GM23248 (cell line): ENCODE results near the gene INPPL1. TPM values are rescaled to one million over a fixed set of nuclear protein-coding genes. Genes with fewer than 3 reads are reported as not detected.

Source experiments
- DNase-seq: peaks from one replicate; pipeline ENCODE4 v3.0.0-alpha.2; 2015
- H2AFZ ChIP-seq: fragments of 200-600 bp; sonication (generic); 2 replicates; pipeline ENCODE4 v1.6.1; 2016; ENCODE audit warnings: antibody characterized with exemption
- H3F3A ChIP-seq: fragments of 200-600 bp; sonication (generic); 2 replicates; pipeline ENCODE4 v1.6.1; 2016; ENCODE audit warnings: mild to moderate bottlenecking, antibody characterized with exemption, mixed run types; ENCODE audit not compliant: insufficient read depth
- H3K27ac ChIP-seq: fragments of 200-600 bp; sonication (generic); 2 replicates; pipeline ENCODE4 v1.5.1; 2016; ENCODE audit warnings: mild to moderate bottlenecking
- H3K27me3 ChIP-seq: fragments of 200-600 bp; sonication (generic); replicated peaks from 2 replicates; pipeline ENCODE4 v1.6.1; 2016; ENCODE audit warnings: mild to moderate bottlenecking; ENCODE audit not compliant: insufficient read depth
- H3K36me3 ChIP-seq: fragments of 200-600 bp; sonication (generic); 2 replicates; pipeline ENCODE4 v1.6.1; 2016; ENCODE audit warnings: low read depth, mild to moderate bottlenecking
- H3K4me1 ChIP-seq: fragments of 200-600 bp; sonication (generic); 2 replicates; pipeline ENCODE4 v1.6.1; 2016; ENCODE audit warnings: mild to moderate bottlenecking; ENCODE audit not compliant: insufficient read depth
- H3K4me2 ChIP-seq: fragments of 200-600 bp; sonication (generic); one replicate; pipeline ENCODE4 v1.6.1; 2016; ENCODE audit warnings: mild to moderate bottlenecking; ENCODE audit not compliant: unreplicated experiment
- H3K4me3 ChIP-seq: fragments of 200-600 bp; sonication (generic); 2 replicates; pipeline ENCODE4 v1.5.1; 2016; ENCODE audit warnings: mild to moderate bottlenecking
- H3K79me2 ChIP-seq: fragments of 200-600 bp; sonication (generic); 2 replicates; pipeline ENCODE4 v1.6.1; 2016; ENCODE audit warnings: mild to moderate bottlenecking; ENCODE audit not compliant: insufficient read depth
- H3K9ac ChIP-seq: fragments of 200-600 bp; sonication (generic); 2 replicates; pipeline ENCODE4 v1.6.1; 2016; ENCODE audit warnings: mild to moderate bottlenecking
- H3K9me2 ChIP-seq: fragments of 200-600 bp; sonication (generic); 2 replicates; pipeline ENCODE4 v1.6.1; 2016; ENCODE audit warnings: mixed run types, mild to moderate bottlenecking, moderate library complexity; ENCODE audit not compliant: insufficient read depth
- H3K9me3 ChIP-seq: fragments of 200-600 bp; sonication (generic); one replicate; pipeline ENCODE4 v1.6.1; 2017; ENCODE audit warnings: low read depth
- H4K20me1 ChIP-seq: fragments of 200-600 bp; sonication (generic); 2 replicates; pipeline ENCODE4 v1.6.0; 2016; ENCODE audit not compliant: insufficient read depth
- EZH2 ChIP-seq: fragments of 200-600 bp; sonication (generic); IDR thresholded peaks from 2 replicates; pipeline ENCODE4 v1.6.1; 2018; ENCODE audit warnings: antibody characterized with exemption, mild to moderate bottlenecking; ENCODE audit not compliant: insufficient read depth, poor library complexity, severe bottlenecking
- EZH2phosphoT487 ChIP-seq: fragments of 200-600 bp; sonication (generic); IDR thresholded peaks from 2 replicates; pipeline ENCODE4 v1.6.1; 2018; ENCODE audit warnings: antibody characterized with exemption, moderate library complexity, mild to moderate bottlenecking, low read depth; ENCODE audit not compliant: insufficient read depth
- WGBS, 2 experiments: methylation state at CpG; one replicate each; pipeline ENCODE4 v1.1.6; 2015 to 2017; ENCODE audit warnings: low lambda C conversion rate in 2 of 2, low coverage in 1 of 2; ENCODE audit errors: missing lambda C conversion rate in 2 of 2; 5-methylcytosine and 5-hydroxymethylcytosine counted together
- in situ Hi-C: fragments of 300-500 bp; cut with MboI; formaldehyde crosslinking; loops from 2 replicates; pipeline ENCODE4 v1.15.0; 2020
- polyA plus RNA-seq: library from polyadenylated mRNA; unstranded; fragments of >200 nt; fragmentation: Nextera tagmentation; extraction: Ambion mirVana; gene quantifications from 2 replicates; pipeline ENCODE4 v1.2.1, GENCODE V29; 2016
- total RNA-seq: library from RNA; depleted of rRNA; stranded (reverse); fragments of >200 nt; shearing (Covaris generic); gene quantifications from 2 replicates; pipeline ENCODE4 v1.2.3, GENCODE V29; 2014; rRNA removed

INPPL1 gene
- total and polyA plus RNA-seq, 2 experiments from 2014 or later: 28.4 to 68.0 TPM

DNA sequence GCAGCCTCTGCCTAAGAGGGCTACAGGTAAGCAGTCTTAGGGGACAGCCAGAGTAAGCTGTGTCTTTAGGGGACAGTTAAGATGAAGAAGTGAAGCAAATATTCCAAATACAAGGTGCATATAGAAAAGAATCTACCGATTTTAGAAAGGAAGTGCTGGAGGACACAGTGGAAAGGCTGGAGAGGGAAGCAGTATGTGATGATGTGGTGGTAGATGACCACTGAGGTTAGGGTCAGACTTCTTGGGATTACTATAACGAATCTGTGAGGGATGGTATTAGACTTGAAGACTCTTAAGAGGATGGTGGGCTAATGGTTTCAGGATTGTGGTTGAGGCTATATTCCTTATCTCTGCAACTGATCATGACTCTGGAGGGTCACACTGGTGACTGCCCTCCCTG is 59.4 kb downstream of the INPPL1 start:
- no peak overlapping the region for H3K9ac ChIP-seq
- H3K27me3 ChIP-seq: 0 out of 2 replicates have a peak, but pooled peaks cover 6% of the 10 kb centered on the region
- H2AFZ ChIP-seq: no peak overlapping the region
- no peak for DNase-seq
- H4K20me1 ChIP-seq: no peaks in the 10 kb centered on the region
- TF ChIP-seq EZH2 (no peak), EZH2phosphoT487 (no peak)
- H3K4me2 ChIP-seq: no peak overlapping the region
- no peak overlapping the region for H3K27ac ChIP-seq
- no peaks in the 10 kb centered on the region for H3K9me3 ChIP-seq
- no peaks in the 10 kb centered on the region for H3K9me2 ChIP-seq
- H3K4me3 ChIP-seq: no peak overlapping the region
- H3K36me3 ChIP-seq: no peaks in the 10 kb centered on the region
- H3K79me2 ChIP-seq: no peaks in the 10 kb centered on the region
- H3F3A ChIP-seq: peaks cover 11% of the 10 kb centered on the region
- WGBS, 2 experiments: 60 to 63% methylated on average over 2 of the region's 2 CpGs
- in situ Hi-C loops: no loop called here
- peaks cover 8% of the 10 kb centered on the region for H3K4me1 ChIP-seq

DNA sequence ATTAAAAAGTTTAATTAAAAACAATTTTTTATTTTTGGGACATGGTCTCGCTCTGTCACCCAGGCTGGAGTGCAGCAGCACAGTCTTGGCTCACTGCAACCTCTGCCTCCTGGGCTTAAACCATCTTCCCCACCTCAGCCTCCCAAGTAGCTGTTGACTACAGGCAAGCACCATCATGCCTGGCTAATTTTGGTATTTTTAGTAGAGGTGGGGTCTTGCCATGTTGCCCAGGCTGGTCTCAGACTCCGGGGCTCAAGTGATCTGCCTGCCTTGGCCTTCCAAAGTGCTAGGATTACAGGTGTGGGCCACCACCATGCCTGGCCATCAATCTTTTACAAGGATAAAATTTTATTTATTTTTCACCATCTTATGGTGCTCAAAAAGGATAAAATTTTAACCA is 62.7 kb downstream of the INPPL1 start:
- in situ Hi-C loops: no loop called here

More for the DNA sequence above, 62.7 kb downstream of the INPPL1 start:
- Histone ChIP-seq H3K9me2 (no peaks in the 10 kb centered on the region), H3K79me2 (no peaks in the 10 kb centered on the region), H3K4me2 (no peak overlapping the region), H3K9ac (no peak overlapping the region), H4K20me1 (no peaks in the 10 kb centered on the region), H3K9me3 (no peaks in the 10 kb centered on the region), H3K36me3 (no peaks in the 10 kb centered on the region), H3F3A (no peaks in the 10 kb centered on the region), H2AFZ (no peak overlapping the region), H3K4me3 (no peak overlapping the region), H3K27me3 (0 out of 2 replicates have a peak, but pooled peaks cover 6% of the 10 kb centered on the region), H3K27ac (no peak overlapping the region), H3K4me1 (no peaks in the 10 kb centered on the region)
- DNase-seq: no peak
- 93 to 98% methylated on average over 2 of the region's 2 CpGs for WGBS, 2 experiments
- TF ChIP-seq EZH2phosphoT487 (no peak), EZH2 (no peak)

Other genes with a start within 250 kb of the INPPL1 start
- gene IL18BP, start 225.9 kb upstream of the INPPL1 start, total RNA-seq: 2.5 and 4.8 TPM in 2 replicates
- gene IL18BP, start 225.9 kb upstream of the INPPL1 start, polyA plus RNA-seq: 0.14 and 0.44 TPM in 2 replicates
- gene NUMA1, start 144.2 kb upstream of the INPPL1 start, total RNA-seq: 124 and 149 TPM in 2 replicates
- gene NUMA1, start 144.2 kb upstream of the INPPL1 start, polyA plus RNA-seq: 48.7 and 51.5 TPM in 2 replicates
- gene LRRC51, start 143.9 kb upstream of the INPPL1 start, total RNA-seq: 7.1 and 7.8 TPM in 2 replicates
- 7.5 and 9.4 TPM in 2 replicates for gene LRRC51, start 143.9 kb upstream of the INPPL1 start, polyA plus RNA-seq
- 122 and 132 TPM in 2 replicates for gene LAMTOR1, start 121.5 kb upstream of the INPPL1 start, total RNA-seq
- 142 and 145 TPM in 2 replicates for gene LAMTOR1, start 121.5 kb upstream of the INPPL1 start, polyA plus RNA-seq
- not detected in 2 replicates for gene TOMT, start 118.8 kb upstream of the INPPL1 start, total RNA-seq
- gene TOMT, start 118.8 kb upstream of the INPPL1 start, polyA plus RNA-seq: not detected in 2 replicates
- gene ANAPC15, start 112.1 kb upstream of the INPPL1 start, total RNA-seq: 38.7 TPM in 2 replicates
- 57.5 and 62.4 TPM in 2 replicates for gene ANAPC15, start 112.1 kb upstream of the INPPL1 start, polyA plus RNA-seq
- 0.43 and 4.3 TPM in 2 replicates for gene FOLR3, start 89.0 kb upstream of the INPPL1 start, total RNA-seq
- gene FOLR3, start 89.0 kb upstream of the INPPL1 start, polyA plus RNA-seq: 0.93 and 1.8 TPM in 2 replicates
- gene FOLR1, start 32.6 kb upstream of the INPPL1 start, total RNA-seq: not detected in 2 replicates
- gene FOLR1, start 32.6 kb upstream of the INPPL1 start, polyA plus RNA-seq: 0.24 TPM in 1 of 2 replicates, not detected in the other
- gene FOLR2, start 8.0 kb upstream of the INPPL1 start, total RNA-seq: not detected in 2 replicates
- not detected in 2 replicates for gene FOLR2, start 8.0 kb upstream of the INPPL1 start, polyA plus RNA-seq
- gene PHOX2A, start 19.4 kb downstream of the INPPL1 start, total RNA-seq: not detected in 2 replicates
- not detected in 2 replicates for gene PHOX2A, start 19.4 kb downstream of the INPPL1 start, polyA plus RNA-seq
- 19.2 and 26.8 TPM in 2 replicates for gene CLPB, start 209.8 kb downstream of the INPPL1 start, total RNA-seq
- gene CLPB, start 209.8 kb downstream of the INPPL1 start, polyA plus RNA-seq: 11.5 and 16.9 TPM in 2 replicates